ENCODE data around the gene LRP1B. TPM values are rescaled to one million over a fixed set of nuclear protein-coding genes. Genes with fewer than 3 reads are reported as not detected.

Gene LRP1B
- total RNA-seq, 1 donor from 2014 or later = 0.54 TPM

GRCh38 chr2:140595107-140595506 is 1535.7 kb downstream of the LRP1B start:
- H3K27me3 Mint-ChIP-seq (ENCODE audit: low read depth) = no peaks in the 10 kb centered on the region
- H3K27ac Mint-ChIP-seq (ENCODE audit: unreplicated experiment) = no peak overlapping the region
- no peaks in the 10 kb centered on the region for H3K9me3 Mint-ChIP-seq
- H3K4me3 Mint-ChIP-seq = no peak overlapping the region
- no peak for DNase-seq (ENCODE audit: low read depth, low spot score)
- TF ChIP-seq CTCF (conservative IDR thresholded peaks at IDR 0.05) = no peak
- no peaks in the 10 kb centered on the region for H3K36me3 Mint-ChIP-seq (ENCODE audit: low read depth)
- H3K4me1 Mint-ChIP-seq = no peaks in the 10 kb centered on the region

- H3K4me1 Mint-ChIP-seq = no peaks in the 10 kb centered on the region
- TF ChIP-seq CTCF (conservative IDR thresholded peaks at IDR 0.05) = no peak
Observed at GRCh38 chr2:140593132-140593531, 1537.7 kb downstream of the LRP1B start.

DNA sequence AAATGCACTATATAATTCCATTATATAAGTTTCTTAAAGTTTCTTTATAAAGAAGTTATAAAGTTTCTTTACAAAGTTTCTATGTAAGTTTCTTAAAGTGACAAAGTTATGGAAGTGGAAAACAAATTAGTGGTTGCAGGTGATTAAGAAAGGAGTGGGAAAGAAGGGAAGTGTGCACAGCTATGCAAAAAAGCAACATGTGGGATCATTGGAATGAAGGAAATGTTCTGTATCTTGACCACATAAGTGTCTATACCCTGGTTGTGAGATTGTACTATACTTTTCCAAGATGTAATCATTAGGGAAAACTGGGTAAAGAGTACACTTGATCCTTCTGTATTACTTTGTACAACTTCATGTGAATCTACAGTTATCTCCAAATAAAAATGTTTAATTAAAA is 1541.1 kb downstream of the LRP1B start:
- no peak for TF ChIP-seq CTCF (conservative IDR thresholded peaks at IDR 0.05)
- Mint-ChIP-seq H3K27ac (ENCODE audit: unreplicated experiment) (no peak overlapping the region), H3K4me1 (peaks cover 4% of the 10 kb centered on the region), H3K9me3 (no peaks in the 10 kb centered on the region), H3K27me3 (ENCODE audit: low read depth) (no peaks in the 10 kb centered on the region), H3K36me3 (ENCODE audit: low read depth) (no peaks in the 10 kb centered on the region), H3K4me3 (no peak overlapping the region)
- no peak for DNase-seq (ENCODE audit: low read depth, low spot score)

More at GRCh38 chr2:140593132-140593531, 1537.7 kb downstream of the LRP1B start:
- Mint-ChIP-seq H3K4me3 (no peak overlapping the region), H3K27me3 (ENCODE audit: low read depth) (no peaks in the 10 kb centered on the region), H3K36me3 (ENCODE audit: low read depth) (no peaks in the 10 kb centered on the region), H3K9me3 (no peaks in the 10 kb centered on the region), H3K27ac (ENCODE audit: unreplicated experiment) (no peak overlapping the region)
- no peak for DNase-seq (ENCODE audit: low read depth, low spot score)

DNA sequence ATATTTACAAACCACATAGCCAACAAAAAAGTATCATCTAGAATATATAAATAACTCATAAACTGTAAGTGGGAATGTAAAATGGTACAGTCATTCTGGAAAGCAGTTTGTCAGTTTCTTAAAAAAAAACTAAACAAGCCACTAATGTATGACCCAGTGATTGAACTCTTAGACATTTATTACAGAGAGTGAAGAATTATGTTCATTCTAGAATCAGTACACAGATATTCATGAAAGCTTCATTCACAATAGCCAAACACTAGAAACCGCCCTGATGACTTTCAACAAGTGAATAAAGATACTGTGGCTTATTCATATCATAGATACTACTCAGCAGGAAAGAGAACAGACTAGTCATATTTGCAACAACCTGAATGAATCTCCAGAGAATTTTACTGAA is 1541.5 kb downstream of the LRP1B start:
- H3K27me3 Mint-ChIP-seq (ENCODE audit: low read depth) = no peaks in the 10 kb centered on the region
- no peak for DNase-seq (ENCODE audit: low read depth, low spot score)
- no peak for TF ChIP-seq CTCF (conservative IDR thresholded peaks at IDR 0.05)
- no peaks in the 10 kb centered on the region for H3K9me3 Mint-ChIP-seq
- H3K36me3 Mint-ChIP-seq (ENCODE audit: low read depth) = no peaks in the 10 kb centered on the region
- no peak overlapping the region for H3K4me3 Mint-ChIP-seq
- no peak overlapping the region for H3K27ac Mint-ChIP-seq (ENCODE audit: unreplicated experiment)
- H3K4me1 Mint-ChIP-seq = peaks cover 4% of the 10 kb centered on the region

GRCh38 chr2:140586379-140586778 is 1544.4 kb downstream of the LRP1B start:
- H3K4me3 Mint-ChIP-seq = no peak overlapping the region
- DNase-seq (ENCODE audit: low read depth, low spot score) = peak; percentile 4
- no peaks in the 10 kb centered on the region for H3K27me3 Mint-ChIP-seq (ENCODE audit: low read depth)
- peaks cover 4% of the 10 kb centered on the region for H3K4me1 Mint-ChIP-seq
- H3K27ac Mint-ChIP-seq (ENCODE audit: unreplicated experiment) = no peak overlapping the region
- H3K36me3 Mint-ChIP-seq (ENCODE audit: low read depth) = no peaks in the 10 kb centered on the region
- H3K9me3 Mint-ChIP-seq = no peaks in the 10 kb centered on the region
- TF ChIP-seq CTCF (conservative IDR thresholded peaks at IDR 0.05) = peak; percentile 52

DNA sequence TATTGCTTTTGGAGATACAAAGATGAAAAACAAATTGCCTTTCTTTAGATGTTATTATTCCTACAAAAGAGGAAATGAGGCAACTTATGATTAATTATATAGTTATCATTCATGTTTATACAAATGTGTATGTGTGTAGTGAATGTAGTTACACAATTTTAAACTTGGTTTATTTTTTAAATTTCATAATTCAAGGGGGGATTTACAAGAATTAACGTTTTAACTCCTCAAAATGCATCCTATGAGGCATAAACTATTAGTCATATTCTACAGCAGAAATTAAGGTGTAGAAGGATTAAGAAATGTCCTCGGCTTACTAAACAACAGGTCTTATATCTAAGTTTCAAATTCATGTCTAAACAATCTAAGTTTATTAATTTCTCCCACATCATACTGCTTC is 1545.8 kb downstream of the LRP1B start:
- no peaks in the 10 kb centered on the region for H3K36me3 Mint-ChIP-seq (ENCODE audit: low read depth)
- no peak overlapping the region for H3K27ac Mint-ChIP-seq (ENCODE audit: unreplicated experiment)
- DNase-seq (ENCODE audit: low read depth, low spot score) = no peak
- peaks cover 4% of the 10 kb centered on the region for H3K4me1 Mint-ChIP-seq
- no peaks in the 10 kb centered on the region for H3K9me3 Mint-ChIP-seq
- no peak overlapping the region for H3K4me3 Mint-ChIP-seq
- no peaks in the 10 kb centered on the region for H3K27me3 Mint-ChIP-seq (ENCODE audit: low read depth)
- TF ChIP-seq CTCF (conservative IDR thresholded peaks at IDR 0.05) = no peak

Data from neural crest cell (in vitro differentiated cells).